ENCODE results near the gene B4GALNT3. TPM values are rescaled to one million over a fixed set of nuclear protein-coding genes. Genes with fewer than 3 reads are reported as not detected.
"Not testable (repeated sequence)": the region's sequence is repeated elsewhere in the genome, so short reads cannot be mapped to it uniquely, and the experiment has no call there.

Gene B4GALNT3
- total and polyA plus RNA-seq, 2 experiments from 2014 or later, result 4.4 to 13.9 TPM

DNA sequence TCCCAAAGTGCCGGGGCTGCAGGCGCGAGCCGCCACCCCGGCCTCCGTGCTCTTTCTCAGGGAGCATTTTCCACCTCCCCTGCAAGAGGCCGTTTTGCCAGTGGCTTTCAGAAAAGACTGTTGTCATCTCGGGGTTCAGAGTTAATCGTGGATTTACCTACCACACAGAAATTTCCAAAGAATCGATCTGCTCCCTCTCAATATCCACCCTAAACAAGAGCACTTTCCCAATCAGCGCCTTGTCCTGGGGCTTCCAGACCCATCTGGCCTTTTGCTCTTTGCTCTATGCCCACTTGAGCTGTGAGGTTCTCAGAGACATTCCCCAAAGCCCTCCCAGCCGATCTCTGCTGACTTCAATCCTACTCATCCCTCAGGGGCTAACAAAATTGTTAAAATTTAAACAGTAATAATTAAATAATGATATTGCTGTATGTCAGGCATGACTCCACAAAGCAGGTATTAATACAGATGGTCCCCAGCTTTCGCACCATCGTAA, 116.9 kb downstream of the B4GALNT3 start:
- Histone ChIP-seq H3K36me3 (replicated peaks; ENCODE audit: insufficient read depth, low read depth) (no peaks in the 10 kb centered on the region), H3K79me2 (no peaks in the 10 kb centered on the region), H3K4me3 (no peak overlapping the region), H3K27me3 (no peaks in the 10 kb centered on the region), H3K9me2 (replicated peaks; ENCODE audit: insufficient read depth) (no peaks in the 10 kb centered on the region), H3K4me2 (peak overlapping the region; percentile 62), H4K20me1 (ENCODE audit: insufficient read depth, poor library complexity, severe bottlenecking) (no peaks in the 10 kb centered on the region), H2AFZ (peak overlapping the region; percentile 72), H3K27ac (peak overlapping the region; percentile 75), H3K4me1 (ENCODE audit: insufficient read depth) (peaks cover 37% of the 10 kb centered on the region), H3K9me3 (ENCODE audit: low read depth) (no peaks in the 10 kb centered on the region)
- no peak for DNase-seq (ENCODE audit: low spot score)
- 95% methylated on average over 14 of the region's 14 CpGs for WGBS (ENCODE audit: low lambda C conversion rate, missing lambda C conversion rate)
- TF ChIP-seq EZH2phosphoT487 (IDR thresholded peaks at IDR 0.05; ENCODE audit: low read depth, severe bottlenecking, unreplicated experiment) (no peak), EZH2 (IDR thresholded peaks at IDR 0.05; ENCODE audit: borderline replicate concordance) (no peak)
- TF ChIP-seq, protein P1, sequence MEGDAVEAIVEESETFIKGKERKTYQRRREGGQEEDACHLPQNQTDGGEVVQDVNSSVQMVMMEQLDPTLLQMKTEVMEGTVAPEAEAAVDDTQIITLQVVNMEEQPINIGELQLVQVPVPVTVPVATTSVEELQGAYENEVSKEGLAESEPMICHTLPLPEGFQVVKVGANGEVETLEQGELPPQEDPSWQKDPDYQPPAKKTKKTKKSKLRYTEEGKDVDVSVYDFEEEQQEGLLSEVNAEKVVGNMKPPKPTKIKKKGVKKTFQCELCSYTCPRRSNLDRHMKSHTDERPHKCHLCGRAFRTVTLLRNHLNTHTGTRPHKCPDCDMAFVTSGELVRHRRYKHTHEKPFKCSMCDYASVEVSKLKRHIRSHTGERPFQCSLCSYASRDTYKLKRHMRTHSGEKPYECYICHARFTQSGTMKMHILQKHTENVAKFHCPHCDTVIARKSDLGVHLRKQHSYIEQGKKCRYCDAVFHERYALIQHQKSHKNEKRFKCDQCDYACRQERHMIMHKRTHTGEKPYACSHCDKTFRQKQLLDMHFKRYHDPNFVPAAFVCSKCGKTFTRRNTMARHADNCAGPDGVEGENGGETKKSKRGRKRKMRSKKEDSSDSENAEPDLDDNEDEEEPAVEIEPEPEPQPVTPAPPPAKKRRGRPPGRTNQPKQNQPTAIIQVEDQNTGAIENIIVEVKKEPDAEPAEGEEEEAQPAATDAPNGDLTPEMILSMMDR (IDR thresholded peaks at IDR 0.05; ENCODE audit: poor library complexity), result no peak

DNA sequence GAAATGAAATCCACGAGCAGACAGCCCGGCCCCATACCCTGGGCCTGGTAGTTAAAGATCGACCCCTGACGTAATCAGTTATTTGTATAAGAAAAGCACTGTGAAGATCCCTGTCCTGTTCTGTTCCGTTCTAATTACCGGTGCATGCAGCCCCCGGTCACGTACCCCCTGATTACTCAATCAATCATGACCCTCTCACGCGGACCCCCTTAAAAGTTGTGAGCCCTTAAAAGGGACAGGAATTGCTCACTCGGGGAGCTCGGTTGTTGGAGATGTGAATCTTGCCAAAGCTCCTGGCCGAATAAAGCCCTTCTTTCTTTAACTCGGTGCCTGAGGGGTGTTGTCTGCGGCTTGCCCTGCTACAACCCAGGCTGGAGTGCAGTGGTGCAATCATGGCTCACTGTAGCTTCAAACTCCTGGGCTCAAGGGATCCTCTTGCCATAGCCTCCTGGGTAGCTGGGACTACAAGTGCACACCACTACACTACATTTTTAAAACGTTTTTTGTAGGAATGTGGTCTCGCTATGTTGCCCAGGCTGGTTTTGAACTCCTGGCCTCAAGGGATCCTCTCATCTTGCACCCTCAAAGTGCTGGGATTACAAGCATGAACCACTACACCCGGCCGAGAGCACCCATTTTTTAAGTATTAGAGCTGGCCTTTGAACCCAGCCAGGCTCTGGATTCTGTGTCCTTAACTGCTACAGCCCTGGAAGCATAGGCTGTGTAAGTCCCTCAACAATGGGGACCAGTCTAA, 118.4 kb downstream of the B4GALNT3 start:
- not testable (repeated sequence) for H2AFZ ChIP-seq; H3K36me3 ChIP-seq (replicated peaks; ENCODE audit: insufficient read depth, low read depth); H3K9me2 ChIP-seq (replicated peaks; ENCODE audit: insufficient read depth); H4K20me1 ChIP-seq (ENCODE audit: insufficient read depth, poor library complexity, severe bottlenecking); H3K79me2 ChIP-seq; H3K27me3 ChIP-seq; H3K9me3 ChIP-seq (ENCODE audit: low read depth); H3K4me3 ChIP-seq; DNase-seq (ENCODE audit: low spot score); H3K4me2 ChIP-seq
- peaks cover 29% of the 10 kb centered on the region for H3K4me1 ChIP-seq (ENCODE audit: insufficient read depth)
- H3K27ac ChIP-seq, result peak overlapping the region; percentile 45
- 71% methylated on average over 19 of the region's 19 CpGs for WGBS (ENCODE audit: low lambda C conversion rate, missing lambda C conversion rate)

DNA sequence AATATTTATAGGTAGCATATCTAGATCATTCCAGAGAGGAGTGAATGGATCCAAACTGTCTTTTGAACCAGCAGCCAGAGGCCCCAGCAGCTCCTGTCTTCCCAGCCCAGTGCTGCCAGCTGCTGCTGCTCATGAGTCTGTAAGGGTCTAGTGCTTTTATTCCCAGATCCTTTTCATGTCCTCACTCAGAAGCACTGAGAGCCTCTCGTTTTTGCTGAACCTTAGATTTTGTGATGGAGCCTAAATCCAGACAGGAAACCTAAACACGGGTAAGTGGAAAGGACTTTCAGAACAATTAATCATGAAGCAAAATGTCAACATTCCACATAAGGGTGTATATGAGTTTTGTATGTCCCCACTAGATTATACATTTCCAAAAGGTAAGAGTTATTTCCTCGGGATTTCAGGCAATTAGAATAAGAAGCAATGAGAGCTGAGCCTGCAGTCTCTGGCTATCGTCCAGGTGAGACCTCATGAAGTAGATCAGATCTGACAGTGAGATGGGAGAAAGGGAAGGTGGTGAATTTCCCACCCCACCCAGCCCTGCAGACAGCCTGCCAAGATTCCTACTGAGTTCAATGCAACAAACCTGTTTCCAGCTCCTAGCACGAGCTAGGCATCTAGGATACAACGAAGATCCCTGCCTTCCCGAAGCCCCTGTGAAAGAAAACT, 119.1 kb downstream of the B4GALNT3 start:
- WGBS (ENCODE audit: low lambda C conversion rate, missing lambda C conversion rate), result 36% methylated on average over 7 of the region's 7 CpGs
- Histone ChIP-seq H3K4me2 (peak overlapping the region; percentile 18), H3K9me2 (replicated peaks; ENCODE audit: insufficient read depth) (no peaks in the 10 kb centered on the region), H3K4me1 (ENCODE audit: insufficient read depth) (peaks cover 29% of the 10 kb centered on the region), H3K27ac (peak overlapping the region; percentile 45), H3K9me3 (ENCODE audit: low read depth) (no peaks in the 10 kb centered on the region), H3K36me3 (replicated peaks; ENCODE audit: insufficient read depth, low read depth) (no peaks in the 10 kb centered on the region), H4K20me1 (ENCODE audit: insufficient read depth, poor library complexity, severe bottlenecking) (no peaks in the 10 kb centered on the region), H3K27me3 (no peaks in the 10 kb centered on the region), H3K4me3 (no peak overlapping the region), H3K79me2 (no peaks in the 10 kb centered on the region), H2AFZ (no peak overlapping the region)
- DNase-seq (ENCODE audit: low spot score), result no peak
- TF ChIP-seq, protein P1 (IDR thresholded peaks at IDR 0.05; ENCODE audit: poor library complexity), result no peak
- TF ChIP-seq EZH2 (IDR thresholded peaks at IDR 0.05; ENCODE audit: borderline replicate concordance) (no peak), EZH2phosphoT487 (IDR thresholded peaks at IDR 0.05; ENCODE audit: low read depth, severe bottlenecking, unreplicated experiment) (no peak)

Measured in hepatocyte (in vitro differentiated cells).